Measurements from ENCODE around the gene EMP2. TPM values are rescaled to one million over a fixed set of nuclear protein-coding genes. Genes with fewer than 3 reads are reported as not detected.

EMP2 gene
- total RNA-seq, 1 donor = 31.1 TPM

GRCh38 chr16:10620120-10620519, 39.7 kb upstream of the EMP2 start:
- H3K4me3 ChIP-seq (ENCODE audit: low read depth, low read length) = no peak overlapping the region
- DNase-seq (ENCODE audit: low read depth) = no peak
- TF ChIP-seq, protein P1, sequence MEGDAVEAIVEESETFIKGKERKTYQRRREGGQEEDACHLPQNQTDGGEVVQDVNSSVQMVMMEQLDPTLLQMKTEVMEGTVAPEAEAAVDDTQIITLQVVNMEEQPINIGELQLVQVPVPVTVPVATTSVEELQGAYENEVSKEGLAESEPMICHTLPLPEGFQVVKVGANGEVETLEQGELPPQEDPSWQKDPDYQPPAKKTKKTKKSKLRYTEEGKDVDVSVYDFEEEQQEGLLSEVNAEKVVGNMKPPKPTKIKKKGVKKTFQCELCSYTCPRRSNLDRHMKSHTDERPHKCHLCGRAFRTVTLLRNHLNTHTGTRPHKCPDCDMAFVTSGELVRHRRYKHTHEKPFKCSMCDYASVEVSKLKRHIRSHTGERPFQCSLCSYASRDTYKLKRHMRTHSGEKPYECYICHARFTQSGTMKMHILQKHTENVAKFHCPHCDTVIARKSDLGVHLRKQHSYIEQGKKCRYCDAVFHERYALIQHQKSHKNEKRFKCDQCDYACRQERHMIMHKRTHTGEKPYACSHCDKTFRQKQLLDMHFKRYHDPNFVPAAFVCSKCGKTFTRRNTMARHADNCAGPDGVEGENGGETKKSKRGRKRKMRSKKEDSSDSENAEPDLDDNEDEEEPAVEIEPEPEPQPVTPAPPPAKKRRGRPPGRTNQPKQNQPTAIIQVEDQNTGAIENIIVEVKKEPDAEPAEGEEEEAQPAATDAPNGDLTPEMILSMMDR (IDR thresholded peaks at IDR 0.05; ENCODE audit: insufficient read depth, low read length) = no peak

DNA sequence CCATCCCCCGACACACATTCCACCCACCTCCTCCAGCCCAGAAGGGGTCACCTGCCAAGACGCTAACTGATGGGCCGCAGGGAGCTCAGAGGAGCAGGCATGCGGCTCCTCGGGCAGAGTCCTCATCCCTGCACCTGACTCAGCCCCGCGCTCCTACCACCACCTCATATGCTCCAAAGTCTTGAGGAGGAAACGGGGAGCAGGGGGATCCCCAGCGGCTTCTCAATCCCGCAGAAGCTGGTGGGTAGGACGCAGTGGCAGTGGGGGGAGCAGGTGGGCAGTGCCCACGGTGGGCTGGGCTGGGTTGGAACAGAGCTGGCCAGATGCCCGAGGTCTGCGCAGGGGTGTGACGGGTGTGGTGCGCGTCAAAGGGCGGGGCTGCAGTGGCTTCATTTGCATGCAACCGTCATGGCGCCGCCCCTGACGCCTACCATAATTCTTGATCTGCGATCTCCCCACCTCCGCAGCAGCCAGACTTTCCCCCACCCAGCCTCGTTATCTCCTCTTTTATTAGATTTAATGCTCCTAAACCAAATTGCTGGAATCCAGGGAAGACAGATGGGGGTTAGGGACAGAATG, 39.0 kb upstream of the EMP2 start:
- TF ChIP-seq, protein P1 (IDR thresholded peaks at IDR 0.05; ENCODE audit: insufficient read depth, low read length) = no peak
- H3K4me3 ChIP-seq (ENCODE audit: low read depth, low read length) = no peak overlapping the region
- no peak for DNase-seq (ENCODE audit: low read depth)

DNA sequence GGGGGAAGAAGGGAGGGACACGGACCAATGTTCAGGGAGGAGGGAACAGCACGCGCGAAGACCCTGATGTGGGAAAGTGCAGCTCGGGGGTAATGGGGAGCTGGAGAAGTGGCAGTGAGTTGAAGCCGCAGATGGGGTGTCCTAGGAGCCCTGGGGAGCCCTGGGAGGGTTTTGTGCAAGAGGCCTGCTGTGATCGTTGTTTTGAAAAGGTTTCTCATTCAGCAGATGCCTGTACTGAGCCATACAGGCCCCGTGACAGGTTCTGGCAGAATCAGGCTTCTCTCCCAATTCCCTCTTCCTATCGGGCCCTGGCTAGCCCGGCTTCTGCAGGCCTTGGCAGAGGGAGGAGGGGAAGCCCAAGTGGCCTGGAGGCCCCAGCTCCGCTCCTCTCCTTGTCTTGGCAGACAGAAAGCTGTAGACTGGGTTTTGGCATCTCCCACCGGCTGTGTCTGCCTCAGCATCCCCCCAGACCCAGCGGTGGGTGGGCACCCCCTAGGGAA, 38.4 kb upstream of the EMP2 start:
- TF ChIP-seq, protein P1 (IDR thresholded peaks at IDR 0.05; ENCODE audit: insufficient read depth, low read length) = no peak

DNA sequence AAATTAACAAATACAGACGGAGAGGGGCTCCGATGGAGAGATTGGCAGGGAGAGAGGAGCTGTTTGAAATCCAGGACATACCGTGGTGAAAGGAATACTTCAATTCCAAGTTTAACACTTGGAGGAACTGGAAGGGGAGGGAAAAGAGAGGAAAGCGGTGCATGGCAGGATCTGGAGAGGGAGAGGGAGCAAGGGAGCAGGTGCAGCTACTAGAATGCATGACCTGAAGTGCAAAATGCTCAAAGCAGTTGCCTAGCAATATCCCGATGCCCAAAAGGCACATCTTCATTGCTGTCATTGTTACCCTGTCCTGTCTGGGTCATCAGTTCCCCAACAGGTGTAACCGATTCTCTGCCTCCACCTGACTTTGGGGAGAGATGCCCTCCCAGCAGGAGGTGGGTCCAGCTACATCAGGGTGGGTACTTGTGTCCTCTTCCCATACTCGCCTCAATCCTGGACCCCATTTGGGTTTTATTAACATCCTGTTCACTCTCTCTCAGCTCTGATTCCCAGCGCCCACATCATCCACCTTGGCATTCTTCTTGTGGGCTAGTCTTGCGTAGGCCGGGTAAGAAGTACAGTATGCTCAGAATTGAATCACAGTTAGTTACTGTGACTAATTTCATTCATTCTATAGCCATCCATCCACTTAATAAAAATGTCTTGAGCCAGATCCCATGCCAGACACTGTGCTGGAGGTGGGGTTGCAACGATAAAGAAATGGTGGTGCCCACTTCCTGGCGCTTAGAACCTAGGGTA, 37.4 kb upstream of the EMP2 start:
- TF ChIP-seq, protein P1 (IDR thresholded peaks at IDR 0.05; ENCODE audit: insufficient read depth, low read length) = no peak
- DNase-seq (ENCODE audit: low read depth) = no peak
- no peak overlapping the region for H3K4me3 ChIP-seq (ENCODE audit: low read depth, low read length)

More for the DNA sequence above, 38.4 kb upstream of the EMP2 start:
- peak; percentile 6 for DNase-seq (ENCODE audit: low read depth)
- H3K4me3 ChIP-seq (ENCODE audit: low read depth, low read length) = no peak overlapping the region

DNA sequence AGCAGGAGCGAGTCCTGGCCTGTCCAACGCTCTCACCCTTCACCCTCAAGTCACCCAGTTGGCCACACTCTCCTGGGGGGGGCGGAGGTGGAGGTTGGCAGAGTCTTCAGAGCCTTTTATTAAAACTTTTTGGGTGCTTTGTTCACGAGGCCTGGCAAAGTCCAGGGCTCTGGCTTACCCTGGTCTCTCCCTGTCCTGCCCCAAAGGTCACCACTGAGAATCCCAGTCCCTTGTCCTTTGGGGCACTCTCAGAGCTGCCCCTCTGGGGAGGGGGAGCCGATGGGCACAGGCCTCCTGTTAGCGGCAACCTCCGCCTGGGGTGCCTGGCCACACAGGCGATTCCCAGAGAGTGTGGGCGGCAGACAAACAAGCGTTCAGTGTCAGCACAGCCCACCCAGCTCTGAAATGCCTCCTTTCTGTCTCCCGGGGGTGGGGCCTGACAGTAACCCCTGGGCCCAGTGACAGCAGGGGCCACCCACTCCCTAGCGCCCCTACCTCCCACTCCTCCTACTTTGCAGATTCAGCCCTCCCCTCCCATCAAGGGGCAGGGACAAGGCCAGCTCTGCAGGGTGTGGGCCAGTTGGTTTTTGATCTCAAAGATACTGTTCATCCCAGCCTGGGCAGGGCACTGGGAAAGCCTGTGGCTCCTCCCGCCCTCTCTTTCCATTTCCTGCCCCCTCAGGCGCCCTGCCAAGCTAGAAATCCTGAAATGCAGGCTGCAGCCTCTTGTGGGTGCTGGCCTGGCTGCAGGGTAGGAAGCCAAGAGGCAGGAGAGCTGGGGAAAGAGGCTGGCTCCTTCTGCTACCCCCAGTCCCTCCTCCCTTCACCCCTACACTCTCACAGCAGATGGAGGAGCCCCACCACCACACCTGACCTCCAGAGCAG, 36.6 kb upstream of the EMP2 start:
- TF ChIP-seq, protein P1 (IDR thresholded peaks at IDR 0.05; ENCODE audit: insufficient read depth, low read length) = no peak
- no peak overlapping the region for H3K4me3 ChIP-seq (ENCODE audit: low read depth, low read length)
- DNase-seq (ENCODE audit: low read depth) = peak; percentile 47

DNA sequence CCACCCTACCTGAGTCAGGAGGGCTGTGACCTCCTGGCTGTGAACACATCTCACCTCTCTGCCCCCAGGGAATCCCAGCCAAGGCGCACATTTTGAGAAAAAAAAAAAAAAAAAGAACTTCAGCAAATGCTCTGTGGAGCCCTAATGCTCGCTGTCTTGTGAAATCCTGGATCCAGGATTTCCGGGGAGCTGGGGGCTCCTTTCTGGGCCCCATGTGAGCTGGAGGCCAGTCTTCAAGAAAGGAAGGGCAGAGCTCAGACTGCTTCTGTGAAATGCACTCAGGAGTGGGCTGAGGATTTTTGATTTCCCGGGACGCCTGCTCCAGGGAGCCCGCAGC, 36.0 kb upstream of the EMP2 start:
- H3K4me3 ChIP-seq (ENCODE audit: low read depth, low read length) = no peak overlapping the region
- DNase-seq (ENCODE audit: low read depth) = no peak
- TF ChIP-seq, protein P1 (IDR thresholded peaks at IDR 0.05; ENCODE audit: insufficient read depth, low read length) = no peak

Data from fibroblast of the aortic adventitia (primary cell).